Activated naive CD4-positive, alpha-beta T cell treated with Interleukin-2 at 50 U/mL for 16 hours (primary cell): ENCODE measurements around the gene C6orf15.

Source experiments
- DNase-seq: peaks from one replicate; pipeline ENCODE4 v3.0.0-alpha.2; 2020

The C6orf15 gene

DNA sequence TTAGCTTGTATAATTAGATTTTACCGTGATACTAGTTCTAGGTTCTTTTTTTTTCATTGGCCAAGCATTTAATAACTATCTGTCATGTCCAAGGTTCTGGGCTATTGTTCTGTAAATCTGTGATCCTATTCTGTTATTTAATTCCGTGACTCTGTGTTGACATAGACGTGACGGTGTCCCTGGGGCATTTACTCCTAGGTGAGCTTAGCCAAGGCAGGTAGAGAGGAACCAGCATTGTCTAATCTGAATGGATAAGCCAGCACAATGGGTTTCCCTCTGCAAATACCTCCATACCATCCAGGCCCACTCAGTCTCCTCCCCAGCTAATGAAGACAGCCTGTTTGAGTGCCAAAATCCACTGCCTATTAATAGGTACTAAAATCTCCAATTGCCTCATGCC is 16.8 kb upstream of the C6orf15 start:
- no peak for DNase-seq

DNA sequence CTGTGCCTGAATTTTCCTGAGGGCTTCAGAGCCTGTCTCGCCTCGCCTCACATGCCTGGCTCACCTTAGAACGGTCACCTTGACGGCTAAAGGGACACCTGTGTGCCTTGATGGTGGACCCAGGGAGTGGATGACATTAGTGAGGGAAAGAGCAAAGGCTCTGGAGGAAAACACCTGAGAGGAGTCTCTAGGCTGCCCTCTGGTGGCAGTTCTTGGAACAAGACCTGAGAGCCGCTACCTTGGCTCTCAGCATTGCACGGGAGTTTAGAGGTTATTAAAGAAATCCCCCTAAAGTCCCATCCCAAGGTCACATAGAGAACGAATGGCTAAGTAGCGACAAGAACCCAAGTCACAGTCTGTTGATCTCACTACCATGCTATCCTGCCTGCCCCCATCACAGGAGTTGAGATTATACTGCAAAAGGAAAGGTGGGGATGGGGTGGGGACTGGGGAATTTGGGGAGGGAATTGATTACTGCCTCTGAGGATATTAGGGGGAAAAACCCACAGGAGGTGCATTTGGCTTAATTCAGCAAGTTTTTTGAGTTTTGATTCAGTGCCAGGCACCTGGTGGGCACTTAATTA is 15.8 kb upstream of the C6orf15 start:
- DNase-seq, result peak; percentile 78

DNA sequence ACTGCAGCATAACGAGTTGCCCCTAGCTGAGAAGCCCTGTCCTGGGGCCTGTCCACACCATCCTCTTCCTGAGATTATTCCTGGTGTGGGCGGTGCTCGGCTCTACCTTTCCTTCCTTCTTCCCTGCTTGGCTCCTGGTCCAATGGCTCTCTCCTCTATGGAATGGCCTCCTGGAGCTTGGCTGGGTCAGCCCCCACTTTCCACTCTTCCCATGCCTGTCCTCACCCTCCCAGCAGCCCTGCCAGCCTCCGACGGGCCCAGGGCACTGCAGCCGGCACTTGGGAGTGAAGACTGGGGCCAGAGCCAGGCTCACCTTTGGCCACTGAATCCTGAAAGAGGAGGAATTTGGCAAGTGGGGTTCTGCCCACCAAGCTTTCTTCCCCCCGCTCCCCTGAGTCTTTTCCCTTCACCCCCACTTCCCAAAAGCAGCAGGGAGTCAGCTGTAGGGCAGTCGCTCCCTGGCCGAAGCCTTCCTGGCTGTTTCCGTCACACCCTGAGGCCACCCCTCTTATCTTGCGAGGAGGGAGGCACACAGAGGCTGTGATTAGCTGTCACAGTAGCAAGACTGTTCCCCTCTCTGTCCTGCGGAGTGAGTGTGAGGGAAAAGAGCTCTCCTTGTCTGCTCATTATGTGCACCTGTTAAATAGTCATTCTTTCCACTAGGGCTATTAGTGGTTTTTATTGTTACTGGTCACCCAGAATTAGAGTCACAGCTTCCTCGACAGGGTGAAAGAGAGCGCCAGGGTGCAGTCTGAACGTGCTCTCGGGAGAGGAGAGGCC is 14.2 kb upstream of the C6orf15 start:
- no peak for DNase-seq

DNA sequence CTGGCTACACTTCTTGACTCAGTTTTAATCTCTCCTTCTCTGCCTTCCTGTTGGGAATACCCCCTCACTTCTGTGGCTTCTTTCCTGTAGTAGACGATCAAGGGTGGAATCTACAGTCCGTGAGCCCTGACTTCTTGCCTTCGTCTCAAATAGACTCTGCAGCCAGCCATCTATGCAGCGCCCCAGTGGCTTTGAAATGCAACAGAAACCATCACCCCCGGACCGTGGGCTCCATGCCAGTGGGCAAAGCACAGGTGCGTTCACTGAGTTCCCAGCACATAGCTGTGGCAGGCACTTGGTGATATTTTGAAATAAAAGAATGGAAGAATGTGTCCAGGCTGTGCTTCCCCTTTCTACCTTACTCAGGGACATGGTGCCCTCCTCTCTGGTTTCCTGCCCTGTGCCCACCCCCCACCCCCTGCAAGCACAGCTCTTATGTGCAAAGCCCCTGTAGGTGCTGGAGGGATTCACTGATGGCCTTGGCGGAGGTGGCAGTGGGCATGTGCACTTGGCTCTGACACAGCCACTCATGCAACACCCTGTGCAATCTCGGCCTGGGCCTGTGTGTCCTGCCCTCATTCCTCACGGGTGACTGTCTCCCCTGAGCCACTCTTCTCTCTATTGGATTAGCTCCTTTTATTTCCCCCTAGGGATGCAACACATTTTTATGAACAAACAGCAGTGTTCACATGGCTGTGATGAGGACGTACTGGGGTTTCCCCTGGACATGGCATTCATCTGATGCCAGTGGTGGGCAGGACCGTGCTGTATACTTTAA is 13.4 kb upstream of the C6orf15 start:
- DNase-seq, result no peak

DNA sequence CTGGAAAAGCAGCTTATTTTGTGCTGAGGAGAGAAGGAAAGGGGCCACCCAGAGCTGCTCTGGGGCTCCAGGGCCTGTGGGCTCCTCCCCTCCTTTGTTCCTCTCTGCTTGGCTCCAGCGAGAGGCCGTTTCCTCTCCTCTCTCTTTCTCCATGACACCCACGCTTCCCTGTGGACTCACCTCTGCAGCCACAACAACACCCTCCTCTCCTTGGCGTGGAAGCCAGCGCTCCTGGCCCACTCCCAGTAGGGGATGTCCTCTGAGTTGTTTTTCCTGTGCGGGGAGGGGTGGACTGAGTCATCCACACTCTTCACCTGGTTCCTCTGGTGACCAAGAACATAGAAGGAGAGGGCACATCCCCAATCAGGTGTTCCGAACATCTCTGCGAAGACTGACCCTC is 12.8 kb upstream of the C6orf15 start:
- DNase-seq, result no peak

DNA sequence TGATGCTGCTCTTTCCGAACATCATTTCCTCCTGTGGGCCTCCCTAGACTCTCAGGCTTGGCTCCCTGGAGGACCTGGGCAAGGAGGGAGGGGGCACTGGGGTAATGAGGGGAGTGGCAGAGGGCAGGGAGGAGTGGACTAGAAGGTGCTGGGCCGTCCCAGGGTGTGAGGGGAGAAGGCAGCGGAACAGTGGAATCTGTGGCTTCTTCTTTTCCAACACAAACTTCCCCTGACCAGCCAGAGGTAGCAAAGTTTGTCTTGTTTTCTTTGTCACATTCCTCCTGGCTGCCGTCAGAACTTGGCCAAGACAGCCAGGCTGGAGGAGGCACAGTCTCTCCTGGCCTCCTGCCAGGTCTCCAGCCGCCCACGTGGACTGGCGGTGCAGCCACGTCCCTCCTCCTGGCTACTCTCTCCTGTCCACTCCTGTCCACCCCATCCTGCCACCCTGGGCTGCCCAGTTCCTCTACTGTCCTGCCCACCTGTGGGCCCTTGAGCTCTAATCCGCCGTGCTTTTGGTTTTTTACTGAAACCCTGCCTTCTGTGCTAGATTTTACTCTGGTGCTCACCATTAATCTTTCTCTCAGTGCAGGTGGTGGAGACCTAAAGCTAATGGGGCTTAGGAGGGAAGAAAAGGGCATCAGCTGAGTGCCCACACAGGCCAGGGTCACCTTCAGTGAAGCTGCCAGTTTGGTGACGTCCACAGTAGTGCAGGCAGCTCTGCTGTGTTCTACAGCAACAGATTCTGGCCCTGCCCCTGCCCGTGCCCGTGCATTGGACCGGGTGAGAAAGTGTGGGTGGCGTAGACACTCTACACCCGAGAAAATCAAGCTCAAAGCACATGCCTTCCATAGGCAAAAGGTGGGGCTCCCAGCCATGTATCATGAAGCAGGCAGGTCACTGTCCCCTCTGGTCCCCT is 10.7 kb upstream of the C6orf15 start:
- no peak for DNase-seq

DNA sequence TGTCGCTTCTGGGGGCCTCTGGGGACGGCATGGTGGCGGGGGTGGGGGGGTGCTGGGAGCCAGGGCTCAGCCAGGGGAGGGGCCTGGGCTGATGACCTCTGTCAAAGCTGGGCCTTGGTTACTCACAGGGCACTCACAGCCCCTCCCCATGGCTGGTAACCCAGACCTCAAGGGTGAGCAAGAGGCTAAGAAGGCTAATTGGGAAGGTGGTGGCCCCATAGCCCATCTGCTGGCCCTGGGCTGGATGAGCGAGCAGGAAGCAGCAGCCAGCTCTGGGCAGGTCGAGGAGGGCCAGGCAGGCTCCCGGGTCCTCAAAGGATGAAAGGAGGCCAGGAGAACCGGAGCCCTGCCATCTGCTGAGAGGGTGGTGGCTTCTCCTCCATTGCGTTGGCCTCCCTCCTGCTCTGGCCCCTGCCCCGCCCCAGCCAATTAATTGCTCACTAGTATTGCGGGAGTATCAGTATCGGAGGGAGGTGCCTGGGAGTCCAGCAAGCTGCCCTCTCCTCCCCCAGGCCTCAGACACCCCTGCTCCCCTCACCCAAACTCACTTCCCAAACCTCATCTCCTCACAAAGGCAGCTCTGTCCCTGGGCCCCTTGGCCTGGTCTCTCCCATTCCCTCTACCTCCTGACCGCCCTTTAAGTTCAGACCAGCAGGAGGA is 8.9 kb upstream of the C6orf15 start:
- no peak for DNase-seq

DNA sequence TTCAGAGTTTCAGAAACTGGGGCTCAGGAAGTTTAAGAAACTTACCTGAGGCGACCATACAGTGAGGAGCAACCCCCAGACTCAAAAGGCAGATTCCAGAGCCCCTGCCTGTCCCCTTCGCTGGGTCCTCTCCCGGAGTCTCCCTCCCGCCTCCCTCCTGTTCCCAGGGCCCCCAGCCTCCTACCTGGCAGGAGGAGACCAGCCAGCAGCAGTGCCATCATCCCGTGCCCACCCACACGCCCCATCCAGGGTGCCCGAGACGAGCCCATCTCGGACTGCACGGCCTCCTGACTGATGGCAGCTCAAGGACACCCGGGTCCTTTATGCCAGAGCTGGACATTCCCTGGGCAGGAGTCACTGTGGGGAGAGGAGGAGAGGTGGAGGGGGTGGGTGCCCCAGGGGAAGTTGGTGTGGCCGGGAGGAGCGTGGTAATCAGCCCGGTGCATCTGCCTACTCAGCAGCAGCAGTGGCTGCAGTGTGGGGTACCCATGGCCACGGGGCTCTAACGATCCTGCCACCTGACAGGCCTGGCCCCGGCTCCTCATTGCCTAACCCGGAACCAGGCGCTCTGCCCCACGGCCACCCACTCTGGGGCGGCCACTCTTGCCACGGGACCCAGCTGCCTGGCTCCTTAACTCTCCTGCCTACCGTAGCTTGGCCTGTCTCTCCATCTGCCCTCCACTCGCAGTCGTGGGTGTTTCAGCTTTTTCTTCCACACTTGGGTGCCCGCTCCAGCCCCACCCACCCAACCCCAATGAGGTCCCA is 8.0 kb upstream of the C6orf15 start, which contains the start of gene CDSN:
TSS of gene CDSN (minus strand) at position 296 of the 765 bp plus-strand sequence. CDS start at position 269, 27 bp downstream.
- DNase-seq, result no peak

DNA sequence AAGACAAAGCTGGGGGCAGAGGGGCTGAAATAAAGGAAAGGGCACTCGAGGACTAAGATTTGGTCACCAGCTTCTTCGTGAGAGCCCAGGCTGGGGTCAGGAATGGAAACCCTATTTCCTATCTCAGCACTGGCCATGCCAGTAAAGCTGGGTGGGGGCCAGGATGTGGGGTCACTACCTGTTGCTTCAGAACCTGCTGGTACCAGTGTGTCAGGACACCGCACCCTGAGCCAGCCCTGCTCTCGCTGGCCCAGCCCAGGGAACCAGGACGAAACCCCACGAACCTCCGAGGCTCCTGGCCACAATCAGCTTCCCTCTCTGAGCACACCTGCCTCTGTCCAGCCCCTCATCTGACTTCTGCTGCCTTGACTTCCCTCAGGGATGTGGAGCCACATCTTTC is 5.8 kb upstream of the C6orf15 start:
- no peak for DNase-seq

DNA sequence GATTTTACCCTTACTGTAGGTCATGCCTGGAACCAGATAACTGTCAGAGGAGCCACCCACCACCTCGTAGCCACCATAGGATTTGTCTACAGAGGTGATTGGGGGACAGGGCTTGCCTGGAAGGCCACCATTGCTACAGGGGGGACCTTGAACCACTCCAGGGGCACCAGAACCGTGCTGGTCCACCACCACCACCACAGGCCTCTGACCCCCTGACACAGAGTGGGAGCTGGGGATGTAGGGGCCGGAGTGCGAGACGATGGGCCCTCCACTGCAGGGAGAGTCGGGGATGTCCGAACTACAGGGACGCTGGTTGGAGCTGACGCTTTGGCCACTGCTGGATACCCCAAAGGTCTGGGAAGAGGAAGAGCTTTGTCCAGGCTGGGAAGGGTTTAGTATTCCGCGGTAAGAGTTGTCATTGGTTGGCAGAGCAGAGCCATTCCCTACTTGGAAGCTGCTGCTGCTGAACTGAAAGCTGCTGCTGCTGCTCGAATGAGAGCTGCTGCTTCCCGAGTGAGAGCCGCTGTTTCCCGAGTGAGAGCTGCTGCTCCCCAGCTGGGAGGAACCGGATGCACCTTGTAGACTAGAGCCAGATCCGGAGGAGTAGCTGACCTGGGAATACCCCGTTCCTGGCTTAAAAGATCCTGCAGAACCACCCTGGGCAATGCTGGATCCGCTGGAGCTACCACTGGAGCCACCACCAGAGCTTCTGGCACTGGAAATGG is 4.4 kb upstream of the C6orf15 start:
- no peak for DNase-seq

DNA sequence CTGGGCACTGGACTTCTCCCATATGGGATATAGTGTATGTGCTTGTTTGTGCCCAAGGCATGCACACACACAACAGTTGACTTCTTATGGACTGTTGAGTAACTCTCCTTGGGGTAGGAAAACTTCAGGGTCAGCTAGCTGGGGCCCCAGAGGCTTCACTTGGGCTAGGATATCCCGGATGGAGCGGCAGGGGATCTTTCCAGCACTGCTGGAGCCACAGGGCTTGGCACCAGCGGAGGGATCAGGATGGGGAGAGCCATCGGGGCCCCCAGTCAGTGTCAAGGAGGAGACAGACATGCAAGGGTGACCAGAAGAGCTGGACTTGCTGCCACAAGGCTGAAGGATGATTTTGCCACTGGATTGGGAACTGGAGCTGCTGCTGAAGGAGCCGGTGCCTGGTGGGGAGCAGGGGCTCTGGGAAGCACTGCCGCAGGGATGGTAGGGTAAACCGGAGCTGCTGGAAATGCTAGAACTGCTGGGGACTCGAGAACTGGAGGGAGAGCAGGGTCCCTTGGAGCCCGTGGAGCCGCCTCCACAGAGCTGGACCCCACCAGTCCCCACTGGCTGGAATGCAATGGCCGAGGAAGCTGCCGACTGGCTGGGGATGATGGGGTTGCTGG is 3.7 kb upstream of the C6orf15 start:
- DNase-seq, result no peak

DNA sequence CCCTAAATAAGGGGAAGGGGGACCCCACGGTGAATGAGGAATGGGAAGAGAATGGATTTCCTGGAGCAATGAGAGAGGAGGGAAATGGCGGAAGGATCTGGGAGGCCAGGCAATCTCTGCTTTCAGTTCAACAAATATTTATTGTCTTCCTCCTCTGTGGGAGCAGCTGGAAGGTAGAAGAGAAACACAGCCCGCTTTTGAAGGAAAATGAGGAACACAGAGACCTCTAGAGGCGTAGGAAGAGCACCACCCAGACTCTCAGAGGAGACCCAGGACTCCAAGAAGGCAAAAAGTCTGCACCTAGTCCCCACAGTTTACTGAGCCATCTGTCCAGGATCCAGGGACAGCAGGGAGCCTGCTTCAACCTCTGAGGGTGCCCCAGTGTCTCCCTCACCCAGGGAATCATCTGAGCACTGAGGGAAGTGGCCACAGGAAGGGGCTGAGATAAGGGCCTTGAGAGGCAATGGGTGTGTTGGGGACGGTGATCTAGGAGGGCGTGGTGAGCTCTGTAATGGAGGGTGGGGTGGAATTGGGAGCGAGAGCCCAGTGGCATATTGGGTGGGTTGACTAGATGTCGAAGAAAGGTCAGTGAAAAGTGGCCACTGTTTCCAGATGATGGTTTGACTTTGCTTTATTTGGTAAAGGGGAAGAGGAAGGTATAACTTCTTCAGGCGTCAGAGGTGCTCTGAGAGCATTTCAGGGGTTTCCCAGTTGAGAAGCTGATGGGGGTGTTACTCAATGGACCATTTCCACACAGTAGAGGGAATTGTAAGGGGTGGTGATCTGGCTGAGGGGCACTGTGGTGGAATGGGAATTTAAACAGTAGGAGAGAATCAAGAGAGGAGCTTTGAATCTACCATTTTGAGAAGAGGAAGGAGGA is 2.8 kb upstream of the C6orf15 start:
- no peak for DNase-seq

DNA sequence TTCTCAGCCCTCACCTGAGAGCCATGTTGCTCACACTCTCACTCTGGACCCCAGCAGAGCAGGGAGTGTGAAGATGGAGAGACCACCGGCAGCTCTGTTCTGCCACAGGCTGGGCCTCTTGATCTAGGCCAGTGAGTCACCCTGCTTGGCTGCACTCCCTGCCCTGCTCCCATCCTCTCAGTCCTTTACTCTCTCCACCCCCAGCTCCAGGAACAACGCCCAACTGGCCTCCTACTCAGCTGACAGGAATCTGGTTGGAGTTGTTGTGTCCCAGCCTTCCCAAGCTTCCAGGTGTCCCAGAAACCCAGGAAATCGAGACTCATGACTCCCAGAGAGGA is 2.1 kb upstream of the C6orf15 start, which contains the start of gene PSORS1C1:
TSS of gene PSORS1C1 (plus strand) at position 260 of the 338 bp plus-strand sequence. CDS start 14,833 bp downstream, outside the sequence.
- no peak for DNase-seq

DNA sequence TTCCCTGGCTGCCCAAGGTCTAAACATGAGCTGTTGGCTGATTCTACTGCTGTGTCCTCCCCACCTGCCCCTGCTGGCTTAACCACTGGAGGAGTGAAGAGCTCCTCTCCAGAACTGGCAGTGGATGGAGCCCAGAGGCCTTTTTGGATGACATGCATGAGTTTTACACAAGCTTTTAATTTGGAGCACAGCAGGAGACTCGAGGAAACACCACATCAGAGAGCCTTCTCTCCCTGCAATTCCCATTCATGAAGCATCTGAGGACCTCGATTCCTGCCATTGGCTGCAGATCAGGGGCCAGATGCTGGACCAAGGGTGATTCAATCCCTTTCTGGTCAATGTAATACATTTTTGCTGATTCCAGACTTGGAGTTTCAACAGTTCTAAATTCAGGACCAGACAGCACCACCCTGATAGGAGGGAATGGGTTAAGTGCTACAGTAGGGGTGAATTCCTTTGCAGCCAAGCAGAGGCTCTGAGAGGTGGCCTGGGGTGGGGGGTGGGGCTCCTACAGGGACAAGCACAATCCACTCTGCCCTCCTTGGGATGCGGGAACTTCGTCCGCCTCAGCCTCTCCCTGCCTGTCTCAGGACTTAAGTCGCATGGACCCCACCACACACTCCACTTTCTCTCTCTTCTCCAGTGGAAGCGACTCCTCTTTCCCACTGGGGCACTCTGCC is 1.6 kb upstream of the C6orf15 start:
- no peak for DNase-seq

DNA sequence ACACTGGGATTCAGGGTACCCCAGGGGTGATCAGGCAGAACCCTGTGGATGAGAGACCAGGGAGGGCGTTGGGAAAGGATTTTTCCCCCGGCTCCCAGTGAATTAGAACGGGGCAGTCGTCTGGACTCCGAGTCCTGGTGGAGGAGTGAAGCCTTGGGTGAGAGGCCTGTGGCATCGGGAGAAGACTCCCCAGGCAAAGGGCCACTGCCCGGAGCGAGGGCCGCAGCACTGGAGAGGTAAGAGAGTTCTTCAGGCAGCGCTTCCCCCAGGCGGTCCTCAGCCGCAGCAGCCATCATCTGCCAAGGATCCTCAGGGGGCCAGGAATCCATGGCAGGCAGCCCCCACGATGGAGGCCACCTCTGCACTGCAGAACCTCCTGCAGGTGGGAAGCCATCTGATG is 663 bp downstream of the C6orf15 start:
- no peak for DNase-seq

DNA sequence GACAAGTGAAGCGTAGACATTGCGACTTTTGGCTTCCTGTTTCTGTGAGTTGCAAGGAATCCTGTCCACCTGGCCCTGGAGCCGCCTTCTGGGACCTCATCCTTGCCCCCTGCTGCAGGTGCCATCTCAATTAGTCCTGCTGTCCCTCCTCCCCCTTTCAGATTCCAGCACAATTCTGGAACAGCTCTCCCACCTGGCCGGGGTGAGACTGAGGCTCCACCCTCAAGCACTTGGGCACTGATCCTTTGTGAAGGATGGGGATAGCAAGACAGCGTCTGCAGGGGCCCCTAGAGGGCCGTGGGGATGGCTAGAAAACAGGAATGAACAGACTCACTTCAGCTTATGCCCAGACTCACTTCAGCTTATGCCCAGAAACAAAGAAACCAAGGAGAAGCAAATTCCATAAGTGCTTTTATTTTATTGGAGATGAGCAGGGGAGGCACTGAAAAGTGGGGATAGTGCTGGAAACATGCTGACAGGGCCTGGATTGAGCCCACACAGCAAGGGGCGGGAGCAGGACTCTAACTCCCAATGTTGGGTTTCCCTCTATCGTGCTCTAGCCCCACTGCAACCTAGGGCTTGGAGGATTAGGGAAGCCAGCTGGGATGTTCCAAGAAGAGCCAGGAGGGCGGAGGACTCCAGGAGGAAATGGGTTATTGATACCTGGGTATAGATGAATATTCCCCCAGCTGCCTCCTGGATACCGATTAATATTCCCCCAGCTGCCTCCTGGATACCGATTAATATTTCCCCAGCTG is 1.4 kb downstream of the C6orf15 start:
- DNase-seq, result no peak

DNA sequence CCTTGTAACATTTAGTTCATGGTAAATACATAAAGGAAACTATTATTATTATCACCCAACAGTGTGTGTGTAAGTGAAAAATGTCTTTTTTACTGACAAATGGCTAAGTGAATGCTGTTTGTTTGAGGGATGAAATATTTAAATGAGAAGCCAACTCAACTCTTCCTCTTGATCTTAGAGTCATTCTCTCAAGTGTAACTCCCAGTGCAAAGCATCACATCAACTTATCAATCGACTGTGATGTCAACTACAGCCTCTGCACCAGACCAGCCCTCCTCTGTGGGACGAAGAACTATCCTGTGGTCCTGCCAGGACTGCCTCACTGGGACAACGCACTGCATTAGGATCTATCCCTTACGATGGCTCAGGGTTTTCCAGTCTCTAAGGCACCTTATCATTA is 5.3 kb downstream of the C6orf15 start:
- no peak for DNase-seq

DNA sequence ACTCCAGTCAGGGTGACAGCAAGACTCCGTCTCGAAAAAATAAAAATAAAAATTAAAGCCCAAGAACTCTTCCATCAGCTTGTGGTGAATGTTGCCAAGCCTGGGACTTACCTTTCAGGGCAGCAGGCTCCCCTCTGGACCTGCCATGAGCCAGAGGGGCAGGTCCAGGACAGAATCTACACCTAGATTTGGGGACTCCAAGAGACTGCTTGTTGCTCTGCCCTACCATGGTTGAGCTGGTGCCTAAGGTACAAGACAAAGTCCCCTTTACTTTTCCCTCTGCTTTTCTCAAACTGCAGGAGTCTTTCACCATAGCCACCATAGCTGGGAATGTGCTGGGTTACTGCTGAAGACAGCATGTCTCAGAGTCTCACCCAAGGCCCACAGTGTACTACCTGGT is 9.2 kb downstream of the C6orf15 start:
- no peak for DNase-seq
